Eye (tissue), 1 donor: ENCODE measurements around the gene NKX1-1.
"Not testable (repeated sequence)": the region's sequence is repeated elsewhere in the genome, so short reads cannot be mapped to it uniquely, and the experiment has no call there.

Experiments used
- DNase-seq: peaks from one replicate; pipeline ENCODE4 v3.0.0-alpha.2; 2015

NKX1-1 gene

DNA sequence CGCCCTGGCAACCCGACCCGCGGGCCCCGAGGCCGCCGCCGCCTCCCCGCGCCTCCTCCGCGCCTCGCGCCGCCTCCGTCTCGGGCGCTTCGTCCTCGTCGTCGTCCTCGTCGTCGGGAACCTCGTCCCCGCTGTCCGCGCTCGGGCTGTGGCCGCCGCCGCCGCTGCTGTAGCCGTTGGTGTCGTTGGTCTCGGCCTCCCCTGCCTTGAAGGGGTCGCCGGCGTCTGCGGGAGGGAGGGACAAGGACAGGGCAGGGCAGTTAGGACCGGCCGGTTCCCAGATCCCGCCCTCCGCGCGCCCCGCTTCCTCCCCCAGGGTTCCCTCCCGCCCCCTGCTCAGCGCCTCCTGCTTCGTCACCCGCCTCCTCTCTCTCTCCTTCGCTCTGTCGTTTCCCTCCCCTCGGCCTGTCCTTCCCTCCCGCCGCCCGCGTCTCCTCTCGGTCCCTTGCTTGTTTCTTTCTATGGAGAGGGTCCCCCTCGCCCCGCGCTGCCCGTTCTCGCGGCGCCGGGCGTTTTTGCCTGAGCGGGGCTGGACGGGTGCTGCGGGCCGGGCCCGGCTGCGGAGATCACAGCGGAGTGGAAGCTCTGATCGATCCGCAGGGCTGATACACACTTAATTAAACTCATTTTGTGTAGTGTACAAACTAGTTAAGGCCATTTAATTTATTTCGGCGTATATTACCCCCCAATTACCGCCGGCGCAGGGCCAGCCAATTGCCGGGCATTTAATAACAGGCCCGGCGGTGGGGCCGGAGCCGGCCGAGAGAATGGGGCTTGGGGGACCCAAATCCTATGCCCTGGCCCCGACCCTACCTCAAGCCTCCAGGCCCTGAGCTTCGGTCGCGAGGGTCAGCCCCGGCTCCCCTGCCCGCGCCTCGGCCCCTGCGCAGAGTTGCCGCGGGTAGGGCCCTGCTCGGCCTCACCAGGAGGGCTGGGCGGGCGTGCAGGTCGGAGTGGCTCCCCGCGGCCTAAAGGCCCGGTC lies 2.4 kb downstream of the NKX1-1 start:
- DNase-seq: peak; percentile 31

DNA sequence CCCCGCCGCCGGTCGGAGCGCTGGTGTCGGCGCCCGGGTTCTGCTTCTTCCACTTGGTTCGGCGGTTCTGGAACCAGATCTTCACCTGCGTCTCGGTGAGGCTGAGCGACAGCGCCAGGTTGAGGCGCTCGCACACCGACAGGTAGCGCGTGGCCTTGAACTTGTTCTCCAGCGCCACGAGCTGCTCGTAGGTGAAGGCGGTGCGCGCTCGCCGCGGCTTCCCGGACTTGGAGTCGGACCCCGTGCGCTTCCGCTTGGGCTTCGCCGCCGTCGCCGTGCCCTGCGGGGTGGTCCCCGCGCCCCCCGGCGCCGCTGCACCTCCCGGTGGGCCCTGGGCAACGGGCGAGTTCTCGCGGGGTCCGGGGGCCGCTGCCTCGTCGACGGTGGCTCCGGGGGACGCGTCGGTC lies 3.1 kb downstream of the NKX1-1 start:
- no peak for DNase-seq

DNA sequence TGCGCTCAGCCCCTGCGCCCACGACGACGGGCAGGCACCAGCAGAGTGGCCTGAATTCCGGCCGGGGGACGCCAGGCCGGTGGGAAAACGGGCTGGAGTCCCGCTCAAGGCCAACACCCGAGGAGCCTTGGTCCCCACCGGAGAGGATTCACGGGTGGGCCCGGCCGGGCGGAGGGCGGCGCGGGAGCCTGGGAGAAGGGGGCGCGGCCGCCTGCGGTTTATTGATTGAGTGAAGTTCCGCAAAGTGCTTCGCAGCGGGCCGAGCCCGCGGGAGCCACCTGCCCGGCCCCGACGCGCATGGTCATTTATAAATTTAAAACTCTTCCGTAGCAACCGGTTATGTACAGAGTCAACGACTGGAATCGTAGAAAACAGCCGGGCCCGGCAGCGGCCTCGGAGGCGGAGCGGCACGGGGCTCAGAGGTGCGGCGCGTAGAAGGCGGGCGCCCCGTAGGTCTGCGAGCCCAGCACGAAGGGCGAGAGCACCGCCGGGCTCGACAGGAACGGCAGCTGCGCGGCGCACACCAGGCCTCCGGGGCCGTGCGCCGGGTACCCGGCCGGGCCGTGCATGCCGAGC lies 3.6 kb downstream of the NKX1-1 start:
- DNase-seq: peak; percentile 27

DNA sequence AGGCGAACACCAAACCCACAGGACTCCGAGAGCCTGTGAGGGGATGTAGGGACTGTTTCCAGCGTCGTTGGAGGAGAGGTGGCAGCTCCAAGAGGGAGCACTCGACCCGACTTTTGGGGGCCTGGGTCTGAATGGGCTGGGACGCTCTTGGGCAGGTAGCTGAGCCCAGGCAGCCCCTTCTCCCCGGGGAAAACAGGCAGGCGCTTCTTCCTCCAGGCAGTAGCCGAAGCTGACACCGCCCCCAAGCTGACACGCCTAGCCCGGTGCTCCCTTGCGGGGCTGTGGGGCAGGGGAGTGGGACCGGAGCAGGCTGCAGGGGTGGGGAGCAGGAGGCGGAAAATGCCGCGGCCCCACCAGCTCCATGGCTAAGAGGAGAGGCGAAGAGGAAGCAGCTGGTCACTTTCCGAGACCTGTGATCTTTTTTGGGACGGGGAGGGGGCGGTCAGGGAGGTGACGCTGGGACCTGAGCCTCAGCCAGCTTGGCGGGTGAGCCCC lies 4.2 kb downstream of the NKX1-1 start:
- no peak for DNase-seq

DNA sequence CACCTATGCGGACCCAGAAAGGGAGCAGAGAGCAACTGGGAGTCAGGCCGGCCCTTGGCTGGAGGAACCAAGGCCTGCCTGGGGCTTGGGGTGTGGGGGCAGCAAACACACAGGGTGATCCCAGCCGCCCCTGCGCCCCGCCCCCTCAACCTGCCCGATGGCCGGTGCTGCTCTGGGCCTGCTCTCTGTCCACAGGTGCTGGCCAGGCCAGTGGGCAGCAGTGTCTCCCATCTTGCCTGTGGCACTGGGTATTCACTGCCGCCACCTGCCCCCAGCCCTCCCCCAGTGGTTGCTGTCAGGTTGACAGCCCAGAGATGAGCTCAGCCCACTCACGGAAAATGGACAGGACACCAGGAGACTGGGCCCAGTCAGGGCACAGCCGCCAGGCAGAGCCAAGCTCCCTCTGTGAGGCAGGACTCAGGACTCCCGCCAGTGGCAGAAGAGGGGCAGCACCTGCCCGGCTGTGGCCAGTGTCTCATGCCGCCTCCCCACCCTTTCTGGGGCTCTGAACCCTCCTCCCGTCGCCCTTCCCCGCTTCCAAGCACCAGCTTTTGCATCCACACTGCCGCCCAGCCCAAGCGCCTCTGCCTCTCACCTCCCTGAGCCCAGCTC lies 4.7 kb downstream of the NKX1-1 start:
- no peak for DNase-seq

DNA sequence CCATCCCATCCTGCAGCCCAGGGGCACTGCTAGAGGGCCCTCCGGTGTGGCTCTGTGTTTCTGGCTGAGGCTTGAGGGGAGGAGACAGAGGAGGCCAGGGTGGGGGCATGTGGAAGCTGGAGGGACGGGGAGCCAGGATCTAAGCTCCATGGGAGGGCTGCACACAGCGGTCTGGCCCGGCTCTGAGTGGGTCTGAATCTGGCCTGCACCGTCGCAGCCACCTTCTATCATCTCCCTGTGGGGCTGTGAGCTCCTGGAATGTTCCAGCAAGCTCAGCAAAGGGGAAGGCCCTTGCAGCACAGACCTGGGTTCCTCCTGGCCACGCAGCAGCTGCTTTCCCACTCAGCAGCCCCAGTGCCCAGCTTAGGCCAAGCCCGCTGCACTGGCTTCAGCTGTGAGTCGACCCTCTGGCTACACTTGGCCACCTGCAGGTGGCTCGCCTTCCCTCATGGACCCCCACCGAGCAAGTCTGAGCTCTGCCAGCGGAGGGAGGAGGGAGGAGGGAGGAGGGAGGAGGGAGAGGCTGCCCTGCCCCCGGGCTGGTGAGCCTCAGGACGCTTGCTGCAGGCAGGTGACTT lies 5.3 kb downstream of the NKX1-1 start:
- DNase-seq: no peak

DNA sequence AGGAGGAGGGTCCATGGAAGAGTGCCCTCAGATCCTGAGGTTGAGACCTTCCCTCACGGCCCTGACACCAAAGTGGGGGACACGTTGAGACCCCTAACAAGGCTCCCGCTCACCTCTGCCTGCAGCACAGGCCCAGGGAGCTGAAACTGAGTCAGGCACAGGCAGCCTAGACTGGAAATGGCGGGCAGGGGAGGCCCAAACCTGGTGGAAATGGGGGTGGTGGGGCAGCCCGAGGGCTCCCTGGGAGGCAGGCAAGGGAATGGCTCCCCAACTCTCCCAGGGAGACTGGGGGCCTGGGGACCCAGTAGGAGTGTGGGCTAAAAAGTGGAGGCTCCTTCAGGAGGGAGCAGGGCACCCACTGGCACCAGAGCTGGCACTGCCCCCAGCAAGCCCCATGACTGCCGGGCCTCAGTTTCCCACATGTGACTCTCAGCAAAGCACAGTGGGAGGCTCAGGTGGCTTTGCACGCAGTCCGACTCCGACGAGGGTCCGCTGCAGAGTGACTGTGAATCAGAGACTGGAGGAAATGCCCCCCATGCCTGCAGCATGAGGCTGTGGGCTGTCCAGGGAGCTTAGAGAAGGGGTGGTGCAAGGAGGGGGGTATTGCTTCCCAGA lies 5.9 kb downstream of the NKX1-1 start:
- DNase-seq: no peak

DNA sequence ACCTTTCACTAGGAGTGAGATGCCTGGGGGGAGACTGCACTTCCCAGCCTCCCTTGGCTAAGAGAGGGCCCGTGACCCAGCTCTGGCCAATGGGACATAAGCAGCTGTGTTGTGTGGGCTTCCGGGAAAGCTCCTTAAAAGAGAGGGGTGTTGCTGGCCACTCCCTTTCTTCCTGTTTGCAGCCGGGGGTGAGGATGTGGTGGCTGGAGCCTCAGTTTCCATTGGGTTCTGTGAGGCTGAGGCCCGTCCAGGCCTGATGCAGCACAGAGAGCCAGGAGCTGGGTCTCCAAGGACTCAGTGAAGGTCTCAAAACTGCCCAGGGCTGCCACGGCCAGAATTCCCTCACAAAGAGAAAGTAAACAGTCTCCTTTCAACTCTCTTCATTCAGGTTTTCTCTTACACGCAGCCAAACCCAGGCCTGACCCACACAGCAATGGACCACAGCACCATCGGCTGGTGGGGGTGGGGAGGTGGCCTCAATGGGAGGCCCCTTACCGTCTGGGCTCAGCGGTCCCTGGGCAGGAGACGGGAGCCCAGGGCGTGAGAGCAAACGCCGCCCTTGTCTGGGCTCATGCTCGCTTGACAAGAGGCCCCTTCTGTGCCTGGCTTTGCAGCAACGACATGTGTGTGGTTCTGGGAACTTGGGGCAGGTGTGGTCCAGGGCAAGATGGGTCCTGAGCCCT lies 6.6 kb downstream of the NKX1-1 start:
- no peak for DNase-seq

DNA sequence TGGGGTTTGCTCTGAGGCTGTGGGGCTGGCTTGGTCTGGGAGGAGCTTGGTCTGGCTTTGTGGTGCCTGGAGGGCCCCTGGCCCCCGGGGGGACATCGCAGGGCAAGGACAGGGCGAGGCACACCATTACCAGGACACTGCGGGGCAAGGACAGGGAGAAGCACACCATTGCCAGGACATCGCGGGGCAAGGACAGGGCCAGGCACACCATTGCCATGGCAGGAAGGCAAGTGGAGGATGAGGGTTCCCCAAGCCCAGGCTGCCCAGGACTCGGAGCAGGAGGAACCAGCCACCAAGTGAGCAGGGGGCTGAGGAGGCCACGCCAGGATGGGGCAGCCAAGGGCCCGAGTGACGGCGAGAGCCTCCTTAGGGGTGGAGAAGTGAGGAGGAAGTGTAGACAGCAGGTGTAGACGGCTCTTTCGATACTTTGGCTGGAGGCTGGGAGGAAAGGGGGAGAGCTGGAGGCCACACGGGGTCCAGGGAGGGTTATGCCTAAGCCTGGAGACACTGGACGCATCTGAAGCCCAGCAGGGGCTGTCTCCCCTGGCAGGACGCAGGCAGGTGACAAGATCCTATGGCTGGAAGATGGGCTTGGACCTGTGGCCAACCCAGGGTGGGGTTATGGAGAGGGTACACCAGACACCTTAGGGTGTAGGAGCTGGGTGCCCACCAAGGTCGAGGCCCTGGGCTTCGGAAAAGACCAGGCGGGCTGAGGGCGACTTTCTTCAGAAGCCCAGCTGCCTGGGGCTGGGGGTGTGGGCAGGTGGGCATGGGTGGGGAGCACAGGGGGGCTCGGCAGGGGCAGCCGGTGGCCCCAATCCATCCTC lies 7.3 kb downstream of the NKX1-1 start:
- DNase-seq: no peak

DNA sequence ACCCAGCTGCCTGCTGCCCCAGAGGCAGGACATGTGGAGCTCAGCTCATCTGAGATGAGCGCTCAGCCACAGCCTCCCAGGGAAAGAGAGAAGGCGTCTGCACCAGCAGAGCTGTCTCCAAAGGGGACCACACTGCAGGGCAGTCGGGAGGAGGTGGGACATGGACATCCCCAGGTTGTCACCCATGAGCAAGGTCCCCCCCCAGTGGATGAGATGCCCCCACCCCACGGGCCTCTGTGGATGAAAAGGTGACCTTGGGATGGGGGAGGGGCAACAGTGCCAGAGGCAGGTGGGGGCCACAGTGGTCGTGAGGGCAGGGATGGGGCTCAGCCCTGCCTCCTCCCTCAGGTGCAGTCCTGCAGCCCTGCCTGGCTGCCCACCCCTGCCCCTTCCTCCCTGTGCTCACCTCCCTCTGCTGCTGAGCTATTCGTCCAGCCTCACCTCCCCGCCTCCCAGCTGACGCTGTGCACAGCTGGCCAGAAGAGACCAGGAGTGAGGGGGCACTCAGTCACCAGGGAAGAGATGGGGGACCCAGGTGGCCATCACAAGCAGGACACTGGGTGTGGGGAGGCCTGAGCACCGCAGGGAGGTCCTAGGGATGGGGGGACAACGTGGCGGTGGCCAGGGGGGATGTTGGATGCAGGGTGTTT lies 9.3 kb downstream of the NKX1-1 start:
- DNase-seq: no peak

DNA sequence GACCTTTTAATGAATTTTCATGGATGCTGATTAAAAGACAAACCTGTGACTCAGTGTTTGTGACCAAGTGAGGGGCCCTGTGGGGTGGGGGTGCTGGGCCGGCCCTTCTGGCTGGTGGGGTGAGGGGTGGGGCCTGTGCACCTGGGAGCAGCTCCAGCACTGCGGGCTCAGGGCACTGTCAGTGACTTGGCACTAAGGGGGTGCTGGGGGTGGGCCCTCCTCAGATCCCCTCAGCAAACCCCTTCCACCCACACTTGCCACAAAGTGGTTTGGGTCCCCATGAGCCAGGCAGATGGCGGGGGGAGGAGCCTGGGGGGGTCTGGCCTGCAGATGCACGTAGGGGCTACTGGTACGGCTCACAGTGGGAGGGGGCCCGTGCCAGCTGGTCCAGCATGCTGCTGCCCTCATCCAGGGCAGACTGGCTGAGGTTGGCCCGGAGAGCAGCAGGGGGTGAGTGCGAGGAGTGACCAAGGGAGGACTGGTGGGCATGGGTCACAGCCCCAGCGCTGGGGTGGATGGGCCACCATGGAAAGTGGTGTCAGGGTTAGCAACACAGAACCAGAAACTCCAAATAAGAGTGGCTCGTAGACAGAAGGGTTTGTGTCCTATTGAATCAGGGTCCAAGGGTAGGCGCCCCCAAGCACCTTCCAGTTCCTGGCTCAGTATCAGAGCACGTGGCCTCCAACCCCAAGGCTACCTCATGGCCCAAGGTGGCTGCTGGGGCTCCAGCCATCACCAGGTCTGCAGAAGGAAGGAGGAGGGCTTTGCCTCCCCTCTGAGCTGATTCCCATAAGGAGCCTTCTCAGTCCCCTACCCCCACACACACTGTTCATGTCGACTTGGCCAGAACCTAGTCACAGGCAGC lies 10.1 kb downstream of the NKX1-1 start:
- no peak for DNase-seq

DNA sequence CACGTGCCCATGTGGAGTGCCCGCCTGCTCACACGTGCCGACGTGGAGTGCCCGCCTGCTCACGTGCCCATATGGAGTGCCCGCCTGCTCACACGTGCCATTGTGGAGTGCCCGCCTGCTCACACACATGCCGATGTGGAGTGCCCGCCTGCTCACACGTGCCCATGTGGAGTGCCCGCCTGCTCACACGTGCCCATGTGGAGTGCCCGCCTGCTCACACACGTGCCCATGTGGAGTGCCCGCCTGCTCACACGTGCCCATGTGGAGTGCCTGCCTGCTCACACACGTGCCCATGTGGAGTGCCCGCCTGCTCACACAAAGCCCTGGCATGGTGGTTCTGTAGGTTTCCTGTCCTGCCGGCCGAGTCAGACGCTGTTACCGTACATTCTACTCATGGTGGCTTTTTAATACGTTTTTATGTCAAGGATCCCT lies 10.8 kb downstream of the NKX1-1 start:
- DNase-seq: not testable (repeated sequence)

DNA sequence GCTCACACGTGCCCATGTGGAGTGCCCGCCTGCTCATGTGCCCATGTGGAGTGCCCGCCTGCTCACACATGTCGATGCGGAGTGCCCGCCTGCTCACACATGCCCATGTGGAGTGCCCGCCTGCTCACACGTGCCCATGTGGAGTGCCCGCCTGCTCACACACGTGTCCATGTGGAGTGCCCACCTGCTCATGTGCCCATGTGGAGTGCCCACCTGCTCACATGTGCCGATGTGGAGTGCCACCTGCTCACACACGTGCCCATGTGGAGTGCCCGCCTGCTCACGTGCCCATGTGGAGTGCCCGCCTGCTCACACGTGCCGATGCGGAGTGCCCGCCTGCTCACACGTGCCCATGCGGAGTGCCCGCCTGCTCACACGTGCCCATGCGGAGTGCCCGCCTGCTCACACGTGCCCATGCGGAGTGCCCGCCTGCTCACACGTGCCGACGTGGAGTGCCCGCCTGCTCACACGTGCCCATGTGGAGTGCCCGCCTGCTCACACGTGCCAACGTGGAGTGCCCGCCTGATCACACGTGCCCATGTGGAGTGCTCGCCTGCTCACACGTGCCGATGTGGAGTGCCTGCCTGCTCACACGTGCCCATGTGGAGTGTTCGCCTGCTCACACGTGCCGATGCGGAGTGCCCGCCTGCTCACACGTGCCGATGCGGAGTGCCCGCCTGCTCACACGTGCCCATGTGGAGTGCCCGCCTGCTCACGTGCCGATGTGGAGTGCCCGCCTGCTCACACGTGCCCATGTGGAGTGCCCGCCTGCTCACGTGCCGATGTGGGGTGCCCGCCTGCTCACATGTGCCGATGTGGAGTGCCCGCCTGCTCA lies 11.5 kb downstream of the NKX1-1 start:
- DNase-seq: not testable (repeated sequence)

DNA sequence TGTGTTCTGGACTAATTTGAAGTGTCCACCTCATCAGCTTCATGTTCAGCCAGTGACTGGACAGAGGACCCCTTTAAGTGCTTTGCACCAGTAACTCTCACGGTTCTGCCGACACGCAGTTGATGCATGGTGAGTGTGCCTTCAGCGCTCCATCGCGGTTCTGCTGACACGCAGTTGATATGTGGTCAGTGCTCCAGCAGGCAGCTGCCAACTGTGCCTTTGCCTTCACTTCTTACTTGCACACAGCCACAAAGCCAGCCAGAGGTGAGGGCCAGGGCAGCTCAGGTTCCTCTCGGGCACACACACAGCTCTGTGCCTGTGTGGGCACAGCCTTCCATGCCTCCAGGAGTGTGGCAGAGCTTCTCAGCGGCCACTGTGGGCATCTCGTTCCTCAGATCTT lies 12.4 kb downstream of the NKX1-1 start:
- DNase-seq: no peak

DNA sequence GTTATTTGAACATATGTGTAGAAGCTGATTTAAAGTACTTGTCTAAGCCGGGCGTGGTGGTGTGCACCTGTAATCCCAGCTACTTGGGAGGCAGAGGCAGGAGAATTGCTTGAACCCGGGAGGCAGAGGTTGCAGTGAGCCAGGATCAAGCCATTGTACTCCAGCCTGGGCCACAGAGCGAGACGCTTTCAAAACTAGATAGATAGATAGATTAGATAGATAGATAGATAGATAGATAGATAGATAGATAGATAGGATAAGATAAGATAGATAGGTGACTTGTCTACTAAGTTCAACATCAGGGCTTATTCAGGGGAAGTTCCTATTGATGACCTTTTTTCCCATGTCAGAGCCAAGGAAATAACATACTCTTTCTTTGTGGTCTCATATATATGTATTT lies 12.9 kb downstream of the NKX1-1 start:
- not testable (repeated sequence) for DNase-seq

DNA sequence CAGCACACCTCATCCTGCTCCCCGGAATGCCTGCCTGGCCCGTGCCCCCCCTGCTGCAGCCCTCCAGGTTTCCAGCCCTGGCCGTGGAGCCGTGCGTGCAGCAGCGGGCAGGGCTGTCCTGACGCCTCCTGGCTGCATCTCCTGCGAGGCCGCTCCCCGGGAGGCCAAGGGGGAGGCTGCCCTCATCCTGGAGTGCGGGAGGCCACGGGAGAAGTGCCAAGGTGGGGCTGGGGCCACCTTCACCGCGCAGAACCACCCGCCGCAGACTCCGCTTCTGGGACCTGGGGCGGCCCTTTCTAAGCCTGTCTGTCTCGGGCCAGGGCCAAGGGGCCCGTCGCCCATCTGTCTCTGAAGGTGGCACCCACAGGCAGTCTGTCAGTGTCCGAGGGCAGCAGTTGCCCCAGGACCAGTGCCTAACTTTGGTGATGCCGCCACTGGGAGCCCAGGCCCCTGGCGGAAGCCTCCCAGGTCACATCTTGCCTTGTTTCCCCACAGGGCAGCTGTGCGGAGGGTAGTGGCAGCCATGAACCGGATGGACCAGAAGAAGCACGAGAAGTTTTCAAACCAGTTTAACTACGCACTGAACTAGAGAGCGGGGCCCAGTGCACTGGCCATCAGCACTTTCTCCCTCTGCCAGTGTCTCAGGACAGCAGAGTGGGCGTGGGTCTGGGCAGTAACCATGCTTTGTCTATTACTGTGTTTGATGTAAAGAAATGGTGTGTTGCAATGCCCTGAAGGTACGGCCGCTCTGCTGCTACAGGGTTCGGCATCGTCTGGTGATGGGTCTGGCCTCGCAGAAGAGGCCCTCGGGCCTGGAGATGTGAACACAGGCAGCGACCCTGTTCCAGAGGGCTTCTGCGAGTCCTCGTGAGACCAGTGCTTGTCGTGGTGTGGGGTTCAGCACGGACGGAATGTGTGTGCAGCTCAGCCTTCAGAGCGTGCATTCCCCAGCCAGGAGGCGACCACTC lies 20.6 kb downstream of the NKX1-1 start:
- no peak for DNase-seq

DNA sequence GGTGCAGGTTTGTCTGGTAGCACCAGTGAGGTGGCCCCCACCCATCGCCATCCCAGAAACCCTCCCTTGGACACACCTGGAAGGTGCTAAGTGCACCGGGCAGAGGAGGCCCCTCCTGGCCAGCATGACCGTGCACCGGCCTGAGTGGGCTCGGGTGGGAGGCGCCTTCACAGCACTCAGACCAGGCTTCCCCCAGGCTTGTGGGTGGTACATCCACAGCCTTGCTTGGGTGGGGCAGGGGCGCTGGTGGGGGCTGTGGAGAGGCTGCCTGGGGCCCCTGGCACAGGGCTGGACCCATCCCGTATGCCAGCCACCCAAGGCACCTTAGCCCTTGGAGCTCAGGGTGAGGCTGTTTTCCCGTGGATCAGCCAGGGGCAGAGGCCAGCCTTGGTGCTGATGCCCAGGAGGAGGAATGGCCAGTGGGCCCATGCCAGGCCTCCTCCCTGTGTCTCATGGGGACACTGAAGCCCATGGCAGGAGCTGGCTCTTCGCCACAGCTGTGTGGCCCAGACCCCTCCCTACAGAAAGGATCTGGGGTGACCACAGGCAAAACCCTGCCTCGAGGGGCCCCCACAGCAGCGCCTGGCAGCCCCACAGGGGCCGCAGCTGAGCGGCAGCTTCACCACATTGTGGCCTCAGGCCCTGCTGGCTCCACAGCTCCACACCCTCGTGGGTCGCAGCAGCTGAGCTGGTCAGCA lies 21.4 kb downstream of the NKX1-1 start:
- no peak for DNase-seq
